Endothelial cell of umbilical vein (primary cell): ENCODE data around the gene TNIP1. TPM values are rescaled to one million over a fixed set of nuclear protein-coding genes. Genes with fewer than 3 reads are reported as not detected.

Experiments used
- BruUV-seq: library from RNA; stranded (reverse); fragments of 400-500 nt; replicated peaks from 2 replicates; lab custom pipeline; 2021; lab: Mats Ljungman, UMichigan
- CTCF ChIA-PET: fragments of 300-600, 350-600 bp; sonication (Branson Sonifier 250); formaldehyde crosslinking; loops from one replicate; lab custom pipeline; 2021; ENCODE audit warnings: antibody characterized with exemption, inconsistent platforms; lab: Charles Lee
- POLR2A ChIA-PET: fragments of 300-600, 350-600 bp; sonication (Branson Sonifier 250); formaldehyde crosslinking; loops from one replicate; lab custom pipeline; 2021; ENCODE audit warnings: antibody characterized with exemption, inconsistent platforms; lab: Charles Lee
- DNase-seq: peaks from one replicate; pipeline ENCODE4 v3.0.0-alpha.2; 2011; ENCODE audit warnings: low read depth, low spot score
- FAIRE-seq: peaks from 2 replicates; lab custom pipeline; 2011; peaks lifted over from hg19 to GRCh38; lab: Jason Lieb, UNC
- H2AFZ ChIP-seq: 2 replicates; pipeline ENCODE4 v1.6.0; 2012; ENCODE audit warnings: low read depth, low read length, control low read depth, inconsistent platforms
- H3K27ac ChIP-seq: 2 replicates; pipeline ENCODE4 v1.5.1; 2011; ENCODE audit warnings: low read depth, mild to moderate bottlenecking, control low read depth, low read length, moderate library complexity; ENCODE audit not compliant: insufficient read depth
- H3K27me3 ChIP-seq, 2 experiments: 2 replicates each; pipeline versions ENCODE4 v1.6.0 to v1.6.1; 2011; ENCODE audit warnings: low read length in 2 of 2, mixed read lengths in 1 of 2; ENCODE audit not compliant: control insufficient read depth in 2 of 2, insufficient read depth in 2 of 2
- H3K36me3 ChIP-seq, 2 experiments: 2 replicates in 1 of 2; 3 replicates in 1 of 2; pipeline ENCODE4 v1.5.1; 2011; ENCODE audit warnings: low read length in 2 of 2, mild to moderate bottlenecking in 1 of 2, moderate library complexity in 1 of 2; ENCODE audit not compliant: control insufficient read depth in 2 of 2, insufficient read depth in 2 of 2; ENCODE audit errors: extremely low read depth in 1 of 2
- H3K4me1 ChIP-seq: 3 replicates; pipeline ENCODE4 v1.5.1; 2011; ENCODE audit warnings: mild to moderate bottlenecking, low read length; ENCODE audit not compliant: control insufficient read depth, insufficient read depth; ENCODE audit errors: extremely low read depth
- H3K4me2 ChIP-seq: 2 replicates; pipeline ENCODE4 v1.6.1; 2011; ENCODE audit warnings: low read length, control low read depth, mixed read lengths; ENCODE audit not compliant: insufficient read depth
- H3K4me3 ChIP-seq, 3 experiments: fragments of 200-600 bp in 1 of 3; sonication (generic), shearing (Covaris generic) in 1 of 3; replicated peaks in 1 of 3; 2 replicates each; pipeline ENCODE4 v1.5.1; 2011 to 2016; ENCODE audit warnings: control low read depth in 3 of 3, low read length in 3 of 3, mild to moderate bottlenecking in 2 of 3, inconsistent platforms in 1 of 3, low read depth in 1 of 3, moderate library complexity in 1 of 3; ENCODE audit not compliant: insufficient read depth in 1 of 3
- H3K79me2 ChIP-seq: 2 replicates; pipeline ENCODE4 v1.6.0; 2012; ENCODE audit warnings: low read length, inconsistent platforms; ENCODE audit not compliant: control insufficient read depth, insufficient read depth
- H3K9ac ChIP-seq: replicated peaks from 2 replicates; pipeline ENCODE3; 2011; ENCODE audit warnings: low read length, control low read depth; ENCODE audit not compliant: insufficient read depth; ENCODE audit errors: extremely low read depth
- H3K9me1 ChIP-seq: replicated peaks from 3 replicates; pipeline ENCODE4 v1.6.0; 2011; ENCODE audit warnings: mild to moderate bottlenecking, low read length; ENCODE audit not compliant: control insufficient read depth, insufficient read depth; ENCODE audit errors: extremely low read depth
- H3K9me3 ChIP-seq: replicated peaks from 2 replicates; pipeline ENCODE4 v1.5.1; 2012; ENCODE audit warnings: low read length, inconsistent platforms; ENCODE audit not compliant: control insufficient read depth, insufficient read depth
- H4K20me1 ChIP-seq: replicated peaks from 2 replicates; pipeline ENCODE3; 2011; ENCODE audit warnings: mild to moderate bottlenecking, low read length; ENCODE audit not compliant: control insufficient read depth, insufficient read depth; ENCODE audit errors: extremely low read depth
- CTCF ChIP-seq, 2 donors: IDR thresholded peaks; 1 replicate in 1 of 2; 2 replicates in 1 of 2; pipeline ENCODE4 v1.5.1; 2011; ENCODE audit warnings: low read length in 2 of 2, mild to moderate bottlenecking in 2 of 2, moderate library complexity in 2 of 2, control low read depth in 1 of 2, inconsistent platforms in 1 of 2, low read depth in 1 of 2; ENCODE audit not compliant: insufficient read depth in 1 of 2; ENCODE audit errors: extremely low read depth in 1 of 2
- EZH2 ChIP-seq: IDR thresholded peaks from 2 replicates; pipeline ENCODE4 v1.6.1; 2012; ENCODE audit warnings: borderline replicate concordance, low read depth, mild to moderate bottlenecking, moderate library complexity, low read length, inconsistent platforms; ENCODE audit not compliant: severe bottlenecking
- FOS ChIP-seq: IDR thresholded peaks from 2 replicates; pipeline ENCODE4 v1.6.1; 2011; ENCODE audit warnings: mild to moderate bottlenecking, low read length, moderate library complexity, borderline replicate concordance; ENCODE audit not compliant: insufficient read depth
- GATA2 ChIP-seq: IDR thresholded peaks from 2 replicates; pipeline ENCODE4 v1.7.0; 2011; ENCODE audit warnings: low read depth, mild to moderate bottlenecking, moderate library complexity, mixed read lengths, low read length; ENCODE audit not compliant: insufficient read length, insufficient read depth
- JUN ChIP-seq: IDR thresholded peaks from 2 replicates; pipeline ENCODE4 v1.6.1; 2011; ENCODE audit warnings: borderline replicate concordance, low read depth; ENCODE audit not compliant: insufficient read length, insufficient read depth
- MAX ChIP-seq: IDR thresholded peaks from 2 replicates; pipeline ENCODE4 v1.6.1; 2011; ENCODE audit not compliant: insufficient read depth, insufficient read length
- MYC ChIP-seq: IDR thresholded peaks from one replicate; pipeline ENCODE4 v1.6.1; 2011; ENCODE audit warnings: mild to moderate bottlenecking, low read depth, low read length
- POLR2A ChIP-seq: IDR thresholded peaks from 2 replicates; pipeline ENCODE4 v1.6.1; 2012; ENCODE audit warnings: low read depth, mild to moderate bottlenecking, control low read depth, low read length
- POLR2AphosphoS5 ChIP-seq: IDR thresholded peaks from 2 replicates; pipeline ENCODE4 v1.6.1; 2012; ENCODE audit warnings: low read depth, mild to moderate bottlenecking, control low read depth, low read length, moderate library complexity; ENCODE audit not compliant: insufficient read depth
- dilution Hi-C: fragments of 300-500 bp; cut with MboI; formaldehyde crosslinking; loops from one replicate; pipeline ENCODE4 v1.15.0; 2019; ENCODE audit warnings: low sequenced_read_pairs; ENCODE audit not compliant: extremely low pct_ligation_motif_present
- intact Hi-C: fragments of 100-400 bp; cut with micrococcal nuclease; formaldehyde crosslinking; loops from one replicate; pipeline ENCODE4 v1.10.0; 2022
- polyA plus RNA-seq, 4 experiments: library from polyadenylated mRNA; depleted of rRNA in 3 of 4; stranded (reverse) in 3 of 4; unstranded in 1 of 4; fragments of >200 nt; gene quantifications; 2 replicates each; pipeline versions ENCODE4 v1.2.1 to v1.2.3, GENCODE V29; 2011 to 2012; ENCODE audit warnings: missing spikeins in 1 of 4
- total RNA-seq: library from RNA; stranded (reverse); gene quantifications from 2 replicates; pipeline ENCODE4 v1.2.3, GENCODE V29; 2021

The TNIP1 gene
- total and polyA plus RNA-seq, 2 donors (not counting 3 experiments of a cell fraction or from before 2014, with no cell fraction given): 43.0 to 96.8 TPM

GRCh38 chr5:151104795-151105194, 24.0 kb upstream of the TNIP1 start:
- H3K27me3 ChIP-seq: no peaks in the 10 kb centered on the region
- no peak overlapping the region for H3K27ac ChIP-seq
- H3K4me3 ChIP-seq: no peak overlapping the region
- H3K79me2 ChIP-seq: no peaks in the 10 kb centered on the region
- no TSS peak for BruUV-seq
- peaks cover 0 to 32% of the 10 kb centered on the region in 2 experiments for H3K36me3 ChIP-seq
- FAIRE-seq: no peak
- TF ChIP-seq CTCF (IDR thresholded peaks at IDR 0.05; ENCODE audit: extremely low read depth in 1 of 2, insufficient read depth in 1 of 2, low read depth in 1 of 2, low read length in 2 of 2): no peak
- no peak overlapping the region for H2AFZ ChIP-seq
- ChIA-PET CTCF (interaction anchor here (1.7 to 16.3 kb wide), 2 partner anchors 11 to 54 kb away, joined by 7 to 679 read pairs; no protein-coding TSS in a partner anchor), POLR2A (no interaction called here)
- dilution Hi-C loops: no loop called here
- H3K9me3 ChIP-seq: no peaks in the 10 kb centered on the region
- no peaks in the 10 kb centered on the region for H3K9me1 ChIP-seq
- no peaks in the 10 kb centered on the region for H4K20me1 ChIP-seq
- no peak overlapping the region for H3K9ac ChIP-seq
- no peak for DNase-seq
- H3K4me2 ChIP-seq: no peak overlapping the region
- intact Hi-C loops: no loop called here
- H3K4me1 ChIP-seq: no peaks in the 10 kb centered on the region

- Histone ChIP-seq H3K4me2 (no peak overlapping the region), H3K9me1 (no peaks in the 10 kb centered on the region), H3K36me3 (peaks cover 0 to 11% of the 10 kb centered on the region in 2 experiments), H3K27me3 (no peaks in the 10 kb centered on the region), H4K20me1 (no peaks in the 10 kb centered on the region), H2AFZ (no peak overlapping the region), H3K27ac (no peak overlapping the region), H3K9ac (no peak overlapping the region), H3K79me2 (no peaks in the 10 kb centered on the region), H3K9me3 (no peaks in the 10 kb centered on the region), H3K4me3 (no peak overlapping the region), H3K4me1 (no peaks in the 10 kb centered on the region)
- POLR2A ChIA-PET: no interaction called here
- TF ChIP-seq MAX: no peak
- no peak for TF ChIP-seq POLR2A
- TF ChIP-seq JUN: no peak
- no peak for TF ChIP-seq POLR2AphosphoS5
- no peak for TF ChIP-seq MYC
- no peak for TF ChIP-seq CTCF (IDR thresholded peaks at IDR 0.05; ENCODE audit: extremely low read depth in 1 of 2, insufficient read depth in 1 of 2, low read depth in 1 of 2, low read length in 2 of 2)
- TF ChIP-seq FOS: no peak
- TF ChIP-seq EZH2: no peak
- no peak for TF ChIP-seq GATA2
- BruUV-seq: no TSS peak
- dilution Hi-C loops (no loop called here), intact Hi-C loops (no loop called here)
- CTCF ChIA-PET: interaction anchor here (1.4 to 2.4 kb wide), 4 partner anchors 13 to 50 kb away, joined by 4 to 12 read pairs (median 4); no protein-coding TSS in a partner anchor
- FAIRE-seq (no peak), DNase-seq (no peak)
Observed at GRCh38 chr5:151101746-151102145, 20.9 kb upstream of the TNIP1 start.
